ENCODE data around the gene SGK1. TPM values are rescaled to one million over a fixed set of nuclear protein-coding genes. Genes with fewer than 3 reads are reported as not detected.

The SGK1 gene
- total RNA-seq, 2 donors from 2014 or later: 9.7 to 13.0 TPM

DNA sequence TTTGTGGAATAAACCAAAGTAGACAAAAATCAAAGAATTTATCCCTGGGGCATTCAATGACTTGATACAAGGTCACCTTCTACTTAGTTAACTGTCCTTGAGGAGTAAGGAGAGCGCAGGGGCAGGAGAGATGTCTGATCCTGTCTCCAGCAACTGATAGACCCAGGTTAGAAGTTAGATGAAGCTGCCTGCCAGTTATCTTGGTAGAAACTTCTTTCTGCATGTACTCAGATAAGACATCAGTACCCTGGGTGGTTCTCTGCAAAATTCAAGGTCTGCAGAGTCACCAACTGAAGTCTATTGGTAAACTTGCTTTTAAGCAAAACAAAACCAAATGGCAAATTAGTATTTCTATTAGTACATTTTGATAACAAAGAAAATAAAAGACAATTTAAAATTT lies 2.7 kb downstream of the SGK1 start:
- TF ChIP-seq, protein P1, sequence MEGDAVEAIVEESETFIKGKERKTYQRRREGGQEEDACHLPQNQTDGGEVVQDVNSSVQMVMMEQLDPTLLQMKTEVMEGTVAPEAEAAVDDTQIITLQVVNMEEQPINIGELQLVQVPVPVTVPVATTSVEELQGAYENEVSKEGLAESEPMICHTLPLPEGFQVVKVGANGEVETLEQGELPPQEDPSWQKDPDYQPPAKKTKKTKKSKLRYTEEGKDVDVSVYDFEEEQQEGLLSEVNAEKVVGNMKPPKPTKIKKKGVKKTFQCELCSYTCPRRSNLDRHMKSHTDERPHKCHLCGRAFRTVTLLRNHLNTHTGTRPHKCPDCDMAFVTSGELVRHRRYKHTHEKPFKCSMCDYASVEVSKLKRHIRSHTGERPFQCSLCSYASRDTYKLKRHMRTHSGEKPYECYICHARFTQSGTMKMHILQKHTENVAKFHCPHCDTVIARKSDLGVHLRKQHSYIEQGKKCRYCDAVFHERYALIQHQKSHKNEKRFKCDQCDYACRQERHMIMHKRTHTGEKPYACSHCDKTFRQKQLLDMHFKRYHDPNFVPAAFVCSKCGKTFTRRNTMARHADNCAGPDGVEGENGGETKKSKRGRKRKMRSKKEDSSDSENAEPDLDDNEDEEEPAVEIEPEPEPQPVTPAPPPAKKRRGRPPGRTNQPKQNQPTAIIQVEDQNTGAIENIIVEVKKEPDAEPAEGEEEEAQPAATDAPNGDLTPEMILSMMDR (conservative IDR thresholded peaks at IDR 0.05): no peak
- Histone ChIP-seq H3K4me1 (ENCODE audit: control insufficient read depth, insufficient read depth, low read length) (peaks cover 5% of the 10 kb centered on the region), H3K27ac (ENCODE audit: low read depth, low read length) (no peak overlapping the region), H3K27me3 (ENCODE audit: control insufficient read depth, insufficient read depth, low read length, poor library complexity, severe bottlenecking) (peaks cover 54% of the 10 kb centered on the region), H3K9me3 (ENCODE audit: control insufficient read depth, low read length) (no peaks in the 10 kb centered on the region), H3K36me3 (ENCODE audit: control insufficient read depth, insufficient read depth, low read length) (no peaks in the 10 kb centered on the region), H3K4me3 (ENCODE audit: low read length) (no peak overlapping the region), H3K9ac (ENCODE audit: extremely low read depth, low read length, poor library complexity, severe bottlenecking) (no peak overlapping the region)
- H3K4me3 Mint-ChIP-seq: no peak overlapping the region
- peaks cover 70% of the 10 kb centered on the region for H3K27me3 Mint-ChIP-seq (ENCODE audit: insufficient read depth)
- no peak overlapping the region for H3K27ac Mint-ChIP-seq
- no peak for DNase-seq
- WGBS, 2 experiments (ENCODE audit: insufficient coverage in 1 of 2, insufficient read length in 1 of 2): 93 to 100% methylated on average over 1 of the region's 1 CpG
- peaks cover 28% of the 10 kb centered on the region for H3K4me1 Mint-ChIP-seq
- H3K9me3 Mint-ChIP-seq: no peaks in the 10 kb centered on the region
- H3K36me3 Mint-ChIP-seq (ENCODE audit: low read depth): no peaks in the 10 kb centered on the region

- no peak overlapping the region for H3K27ac ChIP-seq (ENCODE audit: low read depth, low read length)
- 84 to 93% methylated on average over 2 to 4 of the region's 4 CpGs for WGBS, 2 experiments (ENCODE audit: insufficient coverage in 1 of 2, insufficient read length in 1 of 2)
- no peak overlapping the region for H3K4me3 ChIP-seq (ENCODE audit: low read length)
- H3K27me3 ChIP-seq (ENCODE audit: control insufficient read depth, insufficient read depth, low read length, poor library complexity, severe bottlenecking): peaks cover 44% of the 10 kb centered on the region
- Mint-ChIP-seq H3K36me3 (ENCODE audit: low read depth) (no peaks in the 10 kb centered on the region), H3K27me3 (ENCODE audit: insufficient read depth) (peaks cover 67% of the 10 kb centered on the region), H3K4me3 (no peak overlapping the region), H3K9me3 (no peaks in the 10 kb centered on the region), H3K4me1 (peaks cover 28% of the 10 kb centered on the region), H3K27ac (no peak overlapping the region)
- no peak for DNase-seq
- no peak overlapping the region for H3K9ac ChIP-seq (ENCODE audit: extremely low read depth, low read length, poor library complexity, severe bottlenecking)
- TF ChIP-seq, protein P1 (conservative IDR thresholded peaks at IDR 0.05): no peak
- H3K9me3 ChIP-seq (ENCODE audit: control insufficient read depth, low read length): no peaks in the 10 kb centered on the region
- H3K36me3 ChIP-seq (ENCODE audit: control insufficient read depth, insufficient read depth, low read length): no peaks in the 10 kb centered on the region
- peaks cover 5% of the 10 kb centered on the region for H3K4me1 ChIP-seq (ENCODE audit: control insufficient read depth, insufficient read depth, low read length)
These were observed 3.7 kb downstream of the SGK1 start for GRCh38 chr6:134314006-134314821.

- Mint-ChIP-seq H3K27me3 (ENCODE audit: insufficient read depth) (peaks cover 49% of the 10 kb centered on the region), H3K27ac (no peak overlapping the region), H3K4me3 (no peak overlapping the region), H3K4me1 (peaks cover 20% of the 10 kb centered on the region), H3K36me3 (ENCODE audit: low read depth) (no peaks in the 10 kb centered on the region), H3K9me3 (no peaks in the 10 kb centered on the region)
- Histone ChIP-seq H3K4me1 (ENCODE audit: control insufficient read depth, insufficient read depth, low read length) (peaks cover 2% of the 10 kb centered on the region), H3K27me3 (ENCODE audit: control insufficient read depth, insufficient read depth, low read length, poor library complexity, severe bottlenecking) (peaks cover 24% of the 10 kb centered on the region), H3K4me3 (ENCODE audit: low read length) (no peak overlapping the region), H3K27ac (ENCODE audit: low read depth, low read length) (no peak overlapping the region), H3K9me3 (ENCODE audit: control insufficient read depth, low read length) (no peaks in the 10 kb centered on the region), H3K36me3 (ENCODE audit: control insufficient read depth, insufficient read depth, low read length) (no peaks in the 10 kb centered on the region), H3K9ac (ENCODE audit: extremely low read depth, low read length, poor library complexity, severe bottlenecking) (no peak overlapping the region)
- no peak for DNase-seq
- 74 to 86% methylated on average over 4 to 7 of the region's 7 CpGs for WGBS, 2 experiments (ENCODE audit: insufficient coverage in 1 of 2, insufficient read length in 1 of 2)
- TF ChIP-seq, protein P1 (conservative IDR thresholded peaks at IDR 0.05): no peak
These were observed 5.8 kb downstream of the SGK1 start for GRCh38 chr6:134312038-134312660.

Measured in endodermal cell (in vitro differentiated cells).